Stimulated activated CD8-positive, alpha-beta memory T cell treated with anti-CD3 and anti-CD28 coated beads, Interleukin-15, amount 100 ng/mL, for 24 hours (primary cell): Measurements from ENCODE around the gene CCDC50.

Experiments used
- DNase-seq: peaks from one replicate; pipeline ENCODE4 v3.0.0-alpha.2; 2020; ENCODE audit warnings: low read depth

Gene CCDC50

DNA sequence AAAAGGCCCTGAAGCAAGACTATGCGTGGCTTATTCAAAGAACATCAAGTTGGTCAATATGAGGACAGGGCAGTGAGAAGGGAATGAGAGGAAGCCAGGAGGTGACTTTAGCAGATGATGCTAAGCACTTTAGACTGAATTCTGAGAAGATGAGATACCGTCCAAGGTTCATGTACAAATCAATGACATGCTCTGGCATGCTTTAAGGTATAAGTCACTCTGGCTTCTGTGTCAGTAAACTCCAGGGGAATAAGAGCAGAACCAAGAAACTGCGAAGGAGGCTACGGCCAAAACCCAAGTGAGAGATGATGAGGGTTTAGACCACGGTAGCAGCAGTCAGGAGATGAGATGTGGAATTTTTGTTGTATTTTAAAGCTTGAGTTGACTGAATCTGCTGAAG is 8.9 kb upstream of the CCDC50 start:
- no peak for DNase-seq

DNA sequence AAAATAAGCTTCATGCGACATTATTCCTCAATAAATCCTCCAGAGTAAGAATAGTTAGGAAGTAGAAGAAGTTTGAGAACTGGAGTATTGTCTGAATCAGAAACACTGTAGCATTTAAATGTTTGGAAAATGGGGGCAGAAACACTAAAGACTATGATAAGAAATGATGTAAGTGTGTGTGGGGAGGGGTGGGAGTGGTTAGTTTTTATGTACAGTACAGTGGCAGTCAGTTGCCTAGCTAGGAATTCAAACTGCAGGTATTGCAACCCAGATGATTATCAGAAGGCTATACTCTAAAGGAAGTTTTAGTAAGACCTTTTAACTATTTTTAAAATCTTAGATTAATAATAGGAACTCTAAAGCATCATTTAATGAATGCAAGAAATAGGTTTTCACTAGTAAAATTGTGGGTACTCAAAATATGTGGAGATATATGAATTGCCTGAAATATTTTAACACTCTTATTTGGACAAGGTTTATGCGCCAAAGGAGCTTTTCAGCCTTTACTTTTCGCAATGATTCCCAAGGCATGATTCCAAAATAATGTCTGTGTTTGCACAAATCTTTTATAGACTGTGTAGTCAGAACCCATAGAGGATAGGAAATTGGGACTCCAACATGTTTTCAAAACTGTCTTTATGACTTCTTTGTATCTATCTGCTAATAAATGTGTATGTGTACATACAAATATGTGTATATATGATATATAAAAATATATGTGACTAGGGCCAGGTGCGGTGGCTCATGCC is 8.0 kb upstream of the CCDC50 start:
- no peak for DNase-seq

DNA sequence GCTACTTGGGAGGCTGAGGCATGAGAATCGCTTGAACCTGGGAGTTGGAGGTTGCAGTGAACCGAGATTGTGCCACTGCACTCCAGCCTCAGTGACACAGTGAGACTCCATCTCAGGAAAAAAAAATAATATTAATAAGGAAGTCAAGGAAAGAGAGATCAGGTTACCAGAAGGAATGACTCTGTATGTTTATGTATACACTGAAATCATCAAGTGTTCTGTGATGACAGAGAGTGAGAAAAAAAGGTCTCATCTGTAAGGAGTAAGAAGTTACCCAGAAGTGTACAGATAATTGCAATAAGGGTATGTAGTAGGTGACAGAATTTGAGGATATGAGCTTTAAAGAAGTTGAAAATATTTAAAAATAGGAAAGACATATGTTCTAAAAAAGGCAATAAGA is 4.3 kb upstream of the CCDC50 start:
- DNase-seq, result no peak

DNA sequence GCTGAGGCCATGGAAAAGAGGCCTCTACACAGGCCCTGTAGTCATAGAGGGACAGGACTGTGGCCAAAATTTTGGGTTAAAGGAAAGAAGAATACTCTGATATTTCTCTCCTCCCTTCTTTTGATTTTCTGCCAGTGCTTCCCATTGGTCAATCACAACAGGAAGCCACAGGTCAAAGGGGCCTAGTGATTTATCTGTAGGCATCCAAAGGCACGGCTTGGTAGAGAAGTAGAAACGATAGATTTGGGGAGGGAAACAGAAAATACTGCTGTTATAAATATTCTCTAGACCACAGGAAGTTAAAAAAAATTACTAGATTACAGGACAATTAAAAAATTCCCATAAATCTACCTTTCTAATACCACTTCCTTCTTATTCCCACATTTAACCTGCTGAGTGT is 1.7 kb upstream of the CCDC50 start:
- no peak for DNase-seq

DNA sequence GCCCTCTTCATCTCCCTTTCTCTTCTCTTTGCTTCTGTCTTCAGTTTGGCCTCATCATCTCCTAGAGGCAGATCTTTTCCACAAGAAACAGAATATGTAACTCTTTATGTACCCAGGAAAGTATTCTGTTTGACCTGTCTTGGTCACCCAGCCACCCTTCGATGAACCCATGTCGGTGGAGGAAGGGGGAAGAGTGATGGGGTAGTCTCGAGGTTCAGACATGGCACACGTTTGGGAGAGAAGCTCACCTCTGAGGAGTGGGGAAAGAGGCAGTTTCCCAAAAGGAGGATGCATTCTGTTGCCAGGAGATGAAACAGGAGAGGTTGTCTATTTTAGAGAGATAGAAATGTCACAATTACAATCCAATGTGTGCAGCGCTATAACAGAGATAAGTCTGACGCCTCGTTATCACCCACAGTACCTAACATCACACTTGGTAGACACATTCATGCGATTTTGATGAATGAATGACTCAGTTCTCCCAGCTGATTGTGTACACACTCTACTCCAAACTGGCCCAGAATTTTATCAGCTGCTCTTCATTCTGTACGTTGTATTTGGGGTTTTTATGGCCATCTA is 722 bp upstream of the CCDC50 start:
- DNase-seq, result no peak

DNA sequence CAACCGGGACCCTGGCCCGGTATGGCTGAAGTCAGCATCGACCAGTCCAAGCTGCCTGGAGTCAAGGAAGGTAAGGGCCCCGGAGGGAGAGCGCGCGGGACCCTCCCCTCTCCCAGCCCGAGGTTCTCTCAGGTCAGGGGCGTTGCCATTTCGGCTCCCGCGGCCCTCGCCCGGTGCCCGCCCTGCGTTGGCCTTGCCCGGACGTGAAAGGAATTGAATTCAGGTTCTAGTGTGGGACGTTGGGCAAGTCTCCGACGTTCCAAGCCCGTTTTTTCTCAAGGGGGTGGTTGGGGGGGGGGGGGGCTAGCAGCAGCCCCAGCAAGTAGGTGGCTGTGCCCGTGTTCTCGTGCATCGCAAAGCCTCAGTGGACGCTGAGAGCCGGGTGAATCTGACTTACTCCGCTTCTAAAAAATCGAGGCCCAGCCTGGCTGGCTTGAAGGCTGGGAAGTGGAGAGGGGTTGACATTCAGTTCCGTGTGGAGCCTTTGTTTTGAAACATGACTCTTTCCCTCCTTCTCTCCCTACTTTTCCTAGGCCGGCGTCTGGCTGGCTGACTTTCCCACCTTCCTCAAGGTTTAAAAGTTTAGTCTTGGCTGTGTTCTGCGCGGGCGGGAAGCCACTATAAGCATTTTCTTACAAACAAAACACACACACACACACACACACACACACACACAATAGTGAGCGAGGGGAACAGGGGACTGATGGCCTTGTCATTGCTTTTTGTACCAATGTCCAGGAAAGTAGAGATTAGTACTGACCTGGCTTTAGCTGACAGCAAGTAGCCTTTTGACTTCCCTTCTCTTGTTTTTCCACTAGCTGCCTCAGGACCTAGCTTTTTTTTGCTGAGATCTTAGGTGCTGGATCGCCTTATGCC is 698 bp downstream of the CCDC50 start, which contains the start of gene UTS2B:
UTS2B (minus strand) TSS at position 873 of the 876 bp plus-strand sequence. CDS start 48,337 bp downstream, outside the sequence.
- no peak for DNase-seq

DNA sequence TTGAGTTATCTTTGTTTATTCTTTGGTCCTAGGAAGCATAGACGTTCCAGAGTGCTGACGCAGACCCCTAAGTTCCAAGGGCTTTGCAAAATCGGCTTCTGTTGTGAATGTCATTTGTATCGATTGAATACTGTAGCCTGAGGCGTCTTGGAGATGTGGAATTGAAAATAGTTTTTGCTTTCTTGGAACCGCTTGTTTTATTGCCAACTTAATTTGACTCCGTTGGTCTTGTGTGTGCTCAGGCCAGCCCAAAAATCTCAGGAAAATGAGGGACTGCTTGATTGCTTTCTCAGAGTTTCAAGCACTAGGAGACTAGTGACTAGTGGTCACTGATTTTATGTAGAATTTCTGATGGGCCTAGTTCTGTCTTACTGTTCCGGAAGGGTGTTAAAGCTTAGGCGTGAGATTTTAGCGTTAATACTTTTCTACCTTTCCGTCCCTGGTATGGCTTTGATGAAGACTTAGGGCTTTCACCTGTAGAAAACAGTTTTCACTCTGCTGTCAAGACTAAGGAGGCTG is 1.4 kb downstream of the CCDC50 start:
- no peak for DNase-seq

DNA sequence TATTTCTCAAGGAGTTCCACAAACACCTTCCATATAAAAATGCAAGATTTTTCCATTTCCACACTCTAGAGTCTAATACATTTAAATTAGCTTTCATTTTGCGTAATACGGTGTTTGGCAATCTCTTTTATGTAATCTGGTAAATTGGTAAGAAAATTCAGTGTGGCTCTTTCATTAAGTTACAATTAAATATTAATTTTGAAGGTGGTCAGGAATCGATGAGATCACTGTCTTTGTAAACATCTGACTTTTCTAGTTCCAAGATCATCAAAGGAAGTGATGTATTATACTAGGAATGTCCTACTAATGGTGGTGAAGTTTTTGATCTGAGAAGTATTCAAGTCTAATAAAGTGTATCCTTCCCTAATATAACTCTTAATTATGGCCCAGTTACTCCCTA is 2.2 kb downstream of the CCDC50 start:
- no peak for DNase-seq

DNA sequence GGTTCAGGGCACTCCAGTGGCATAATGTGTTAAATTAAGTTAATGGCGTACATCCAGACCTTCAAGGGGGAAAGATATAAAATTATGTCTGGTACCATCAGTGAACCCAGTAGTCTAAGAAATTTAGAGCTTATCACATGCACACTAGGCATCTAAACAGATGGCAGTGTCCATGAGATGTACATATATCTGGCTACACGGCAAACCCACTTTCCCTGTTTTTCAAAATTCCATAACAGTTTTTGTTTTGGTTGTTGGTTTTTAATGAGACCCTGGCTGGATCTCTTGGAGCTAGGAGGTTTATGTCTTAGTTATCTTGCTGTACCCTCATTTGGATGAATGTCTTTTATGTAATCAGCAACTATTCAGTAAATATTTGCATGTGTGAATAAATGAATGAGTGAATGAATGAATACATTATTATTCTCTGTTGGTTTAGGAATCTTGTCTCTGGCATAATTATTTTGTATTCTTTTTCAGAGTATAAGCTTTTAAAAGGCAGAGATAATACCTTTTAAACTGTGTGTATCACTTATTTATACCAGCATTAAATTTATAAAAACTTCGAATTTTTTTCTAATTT is 4.2 kb downstream of the CCDC50 start:
- no peak for DNase-seq

DNA sequence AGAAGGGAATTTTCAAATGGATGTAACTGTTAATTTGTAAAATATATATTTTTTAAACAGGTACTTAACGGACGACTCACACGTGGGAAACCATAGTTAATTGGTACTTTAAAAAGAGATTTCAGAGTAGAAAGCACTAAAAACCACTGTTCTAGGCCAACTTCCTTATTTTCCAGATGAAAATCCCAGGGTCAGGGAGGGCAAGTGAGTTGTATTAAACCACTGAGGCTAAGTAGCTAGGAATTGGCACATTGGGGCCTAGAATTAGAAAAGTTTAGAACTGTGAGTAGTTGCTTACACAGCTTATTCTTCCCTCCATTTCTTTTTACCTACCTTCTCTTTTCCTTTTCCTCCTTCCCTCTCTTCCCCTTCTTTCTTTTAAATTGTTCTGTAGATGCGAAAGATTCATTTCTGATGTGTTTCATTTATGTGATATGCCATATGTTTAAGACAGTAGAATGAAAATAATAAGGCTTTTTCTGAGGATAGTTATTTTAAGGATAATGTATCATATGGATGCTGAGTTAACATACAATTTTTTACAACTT is 5.2 kb downstream of the CCDC50 start:
- no peak for DNase-seq

DNA sequence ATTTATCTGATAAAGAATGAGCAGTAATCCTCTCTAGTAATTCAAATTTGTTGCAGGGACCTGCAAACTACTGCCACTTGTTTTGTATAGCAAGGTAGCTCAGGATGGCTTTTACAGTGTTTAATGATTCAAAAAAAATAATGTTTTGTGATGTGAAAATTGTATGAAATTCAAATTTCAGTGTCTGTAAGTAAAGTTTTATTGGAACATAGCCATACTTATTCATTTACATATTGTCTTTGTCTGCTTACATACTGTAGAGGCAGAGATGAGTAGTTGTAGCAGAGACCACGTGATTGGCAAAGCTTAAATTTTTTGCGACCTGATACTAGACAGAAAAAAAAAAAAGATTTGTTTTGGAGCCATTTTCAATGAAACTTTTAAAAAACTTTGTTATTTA is 7.6 kb downstream of the CCDC50 start:
- no peak for DNase-seq

DNA sequence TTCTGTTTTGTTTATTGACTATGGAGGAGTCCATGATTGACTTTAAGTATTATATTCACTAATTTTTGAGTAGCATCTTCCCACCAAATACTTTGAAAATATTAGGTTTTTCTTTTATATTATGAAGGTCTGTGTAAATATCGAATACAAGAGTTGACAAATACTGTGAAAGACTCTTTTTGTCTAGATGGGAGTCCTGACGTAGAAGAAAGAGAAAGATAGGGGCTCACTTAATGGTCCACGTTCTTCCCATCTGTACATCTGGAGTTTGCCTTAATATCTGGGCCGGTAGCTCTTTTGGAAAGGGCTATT is 8.9 kb downstream of the CCDC50 start:
- DNase-seq, result no peak

DNA sequence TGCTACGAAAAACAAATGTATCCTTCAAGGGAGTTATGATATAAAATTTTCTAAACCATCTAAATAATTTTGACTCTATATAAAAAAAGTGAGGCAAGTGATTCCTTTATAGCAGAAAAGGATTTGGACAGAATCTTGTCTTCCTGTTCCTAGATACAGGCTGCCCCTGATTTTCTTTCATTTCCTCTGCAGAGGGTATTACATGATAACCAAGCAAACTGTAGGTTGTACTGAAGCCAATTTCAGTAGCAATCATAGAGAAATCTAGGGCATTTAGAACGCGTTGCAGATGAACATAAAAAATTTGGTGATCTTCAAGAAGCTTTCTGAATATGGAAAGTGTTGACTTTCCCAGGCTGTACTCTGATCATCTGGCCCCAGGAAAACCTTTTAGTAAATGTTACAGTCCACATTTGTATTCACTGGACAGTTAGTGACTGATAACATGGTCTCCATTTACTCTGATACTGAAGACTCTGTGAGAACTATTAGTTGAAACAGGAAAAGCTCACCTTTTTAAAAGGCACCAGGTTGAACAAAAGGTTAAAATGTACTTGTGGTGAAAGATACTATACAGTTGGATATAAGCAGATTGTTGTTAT is 10.2 kb downstream of the CCDC50 start:
- no peak for DNase-seq

DNA sequence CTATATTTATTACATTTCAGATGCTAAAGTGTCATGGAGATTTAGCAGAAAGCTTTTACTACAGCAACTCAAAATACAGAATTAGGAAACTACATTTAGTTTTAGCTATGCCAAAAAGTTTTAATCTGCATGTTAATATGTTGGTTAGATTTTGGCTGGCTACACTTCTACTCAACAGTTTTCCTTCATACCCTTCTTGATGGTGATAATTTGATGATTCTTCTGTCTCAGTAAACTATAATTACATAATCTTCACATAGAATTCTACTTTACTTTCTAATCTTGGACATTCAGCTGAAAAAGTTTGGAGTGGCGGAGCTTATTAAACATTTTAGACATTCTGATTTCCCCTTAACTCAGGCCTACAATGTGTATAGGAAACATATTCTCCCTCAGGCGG is 11.2 kb downstream of the CCDC50 start:
- no peak for DNase-seq

DNA sequence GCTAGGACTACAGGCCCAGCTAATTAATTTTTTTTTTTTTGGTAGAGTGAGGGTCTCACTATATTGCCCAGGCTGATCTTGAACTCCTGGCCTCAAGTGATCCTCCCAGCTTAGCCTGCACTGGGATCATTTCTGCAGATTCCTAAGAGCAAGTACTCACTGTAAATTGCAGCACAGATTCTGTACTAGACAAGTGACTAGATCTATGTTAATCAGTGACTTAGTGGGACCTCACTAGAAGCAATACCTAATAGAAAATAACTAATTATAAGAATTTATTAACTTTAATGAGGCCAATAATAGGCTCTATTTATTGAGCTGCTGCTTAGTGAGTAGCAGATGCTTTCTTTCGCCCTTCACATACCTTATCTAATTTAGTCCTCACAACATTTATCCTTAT is 11.8 kb downstream of the CCDC50 start:
- DNase-seq, result no peak

DNA sequence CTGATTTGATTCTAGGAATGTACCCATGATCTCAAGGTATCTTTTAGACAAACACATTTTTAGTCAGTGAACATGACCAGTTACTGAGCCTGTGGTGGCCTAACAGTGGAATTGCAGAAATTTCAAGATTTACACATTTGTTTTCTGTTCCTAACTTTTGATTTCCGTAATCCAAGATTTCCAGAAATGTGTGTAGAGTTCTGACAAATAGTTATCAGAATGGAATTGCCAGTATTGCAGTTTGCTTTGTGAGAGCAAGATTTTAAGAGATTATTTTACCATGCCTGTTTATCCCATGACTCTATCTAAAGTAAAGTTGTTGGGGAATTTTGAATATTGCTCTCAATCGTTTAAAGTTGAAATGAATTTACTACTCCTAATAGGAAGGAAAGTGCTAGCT is 12.8 kb downstream of the CCDC50 start:
- no peak for DNase-seq

DNA sequence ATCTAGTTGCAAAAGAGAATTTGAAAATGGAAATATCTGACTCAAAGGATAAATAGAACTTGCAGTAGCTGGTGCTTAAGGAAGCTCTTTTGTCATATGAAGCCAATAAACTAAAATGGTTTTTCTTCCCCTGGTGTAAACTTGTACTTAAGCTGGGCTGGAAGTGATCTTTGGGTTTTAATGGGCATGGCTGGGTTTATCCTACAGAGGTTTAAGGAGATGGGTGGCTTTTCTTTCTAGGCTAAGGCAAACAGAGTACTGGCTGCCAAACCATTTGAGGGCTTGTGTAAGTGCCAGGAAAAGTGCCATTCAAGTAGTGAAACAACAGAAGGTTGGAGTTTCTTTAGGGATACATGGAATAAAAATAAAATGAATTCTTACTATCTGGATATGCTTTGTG is 13.2 kb downstream of the CCDC50 start:
- no peak for DNase-seq

DNA sequence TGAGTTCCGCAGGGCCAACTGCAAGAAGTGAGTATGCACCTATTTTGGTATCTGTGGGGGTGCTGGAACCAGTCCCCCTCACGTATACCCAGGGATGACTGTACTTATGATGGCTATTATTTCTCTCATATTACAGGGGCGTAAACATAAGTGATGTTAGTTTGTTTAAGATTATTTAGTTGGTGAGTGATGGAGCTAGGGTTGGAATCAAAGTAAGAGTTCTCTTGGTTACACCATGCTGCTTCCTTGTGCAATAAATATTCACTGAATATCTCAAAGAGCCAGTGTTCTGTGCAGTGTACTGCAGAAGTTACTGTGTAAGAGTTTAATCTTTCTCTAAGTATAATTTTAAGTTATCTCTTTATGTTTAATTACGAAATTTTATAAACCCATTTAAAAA is 13.9 kb downstream of the CCDC50 start:
- no peak for DNase-seq

DNA sequence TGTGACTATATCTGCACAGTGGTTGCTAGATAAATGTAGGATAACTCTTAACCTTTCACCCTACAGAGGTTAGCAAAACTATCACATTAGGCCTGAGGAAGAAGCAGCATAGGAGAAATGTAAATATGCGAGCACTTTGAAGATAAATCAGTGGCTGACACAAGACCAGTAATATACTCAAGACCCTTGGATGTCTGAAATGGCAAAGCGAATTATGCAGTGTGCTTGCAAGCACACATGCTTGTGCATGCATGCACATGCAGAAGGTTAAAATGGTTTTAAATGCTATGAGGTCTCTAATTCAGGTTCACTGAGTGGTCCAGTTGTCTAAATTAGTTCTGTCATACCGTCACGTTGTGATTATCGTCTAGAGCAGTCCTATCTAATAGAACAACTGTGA is 14.7 kb downstream of the CCDC50 start:
- DNase-seq, result no peak

DNA sequence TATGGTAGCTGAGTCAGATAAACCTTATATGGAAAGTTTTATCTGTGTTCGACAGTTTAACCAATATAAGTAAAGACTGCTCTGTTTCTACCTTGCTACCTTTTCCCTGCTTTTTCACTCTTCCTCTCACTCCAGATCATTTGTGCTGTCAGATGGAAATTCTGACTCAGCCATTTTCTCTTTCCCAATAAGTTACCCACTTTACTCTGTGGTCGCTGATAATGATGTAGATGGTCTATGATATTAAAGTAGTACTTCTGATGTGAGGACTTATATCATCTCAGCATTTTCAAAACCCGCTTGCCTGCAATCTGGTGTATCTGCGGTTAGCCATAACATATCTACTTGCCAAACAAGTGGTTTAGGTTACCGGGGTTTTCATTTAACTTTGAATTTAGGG is 16.1 kb downstream of the CCDC50 start:
- no peak for DNase-seq

DNA sequence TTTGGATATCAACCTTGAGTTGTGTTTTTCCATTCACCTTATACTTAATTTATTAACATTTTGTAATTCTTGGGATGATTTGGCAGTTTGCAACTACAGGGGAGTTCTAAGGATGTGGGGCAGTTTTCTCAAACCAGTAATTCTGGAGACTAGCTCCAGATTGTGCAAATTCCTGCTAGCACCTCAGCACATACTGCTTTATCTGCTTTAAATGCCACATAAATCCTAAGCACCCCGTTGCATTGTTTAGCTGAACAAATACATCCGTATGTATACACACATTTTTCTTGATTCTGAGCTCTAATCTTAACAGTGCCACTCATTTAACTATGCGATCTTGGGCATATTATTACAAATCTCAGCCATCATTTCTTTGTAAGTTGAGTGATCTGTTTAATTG is 18.0 kb downstream of the CCDC50 start:
- DNase-seq, result no peak

DNA sequence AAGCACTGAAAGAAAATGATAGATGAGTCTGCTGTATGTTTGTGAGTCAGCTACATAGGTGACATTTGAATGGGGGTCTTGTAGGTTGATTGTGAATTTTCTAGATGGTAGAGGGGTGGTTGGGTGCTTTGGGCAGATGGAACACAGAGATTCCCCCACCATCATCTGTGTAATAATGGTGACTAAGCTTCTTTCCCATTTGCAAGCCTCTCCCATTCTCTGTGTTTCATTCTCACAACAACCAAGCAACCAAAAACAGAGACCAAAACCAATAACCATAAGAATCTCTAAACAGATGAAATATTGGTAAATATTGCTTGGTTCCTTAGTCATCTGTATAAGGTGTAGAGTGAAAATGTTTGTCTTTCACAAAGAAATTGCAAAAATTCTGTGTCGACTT is 18.9 kb downstream of the CCDC50 start:
- DNase-seq, result no peak
